ENCODE measurements around the gene INSYN1.

DNA sequence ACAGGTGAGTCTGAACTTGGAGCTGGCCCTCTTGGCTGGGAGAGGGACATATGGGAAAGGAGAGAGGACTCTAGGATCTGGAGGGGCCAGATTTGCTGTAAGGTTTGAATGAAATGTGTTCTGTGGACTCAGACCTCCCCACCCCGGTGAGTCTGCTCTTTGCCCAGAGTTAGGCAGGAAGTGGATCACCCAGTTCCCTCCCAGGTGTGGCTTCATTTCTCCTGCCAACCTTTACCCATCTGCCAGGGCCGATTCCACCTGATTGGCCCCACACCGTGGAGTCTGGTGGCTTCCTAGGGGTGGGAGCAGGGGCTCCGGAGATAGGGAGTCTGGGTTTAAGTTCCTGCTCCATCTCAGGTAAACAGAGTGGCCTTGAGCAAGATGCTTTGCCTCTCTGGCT, 43.5 kb downstream of the INSYN1 start:
- TF ChIP-seq CTCF (IDR thresholded peaks at IDR 0.05), result no peak
- no peak for TF ChIP-seq POLR2A (IDR thresholded peaks at IDR 0.05)
- no peak for TF ChIP-seq POLR2AphosphoS5 (IDR thresholded peaks at IDR 0.05)
- TF ChIP-seq EP300 (IDR thresholded peaks at IDR 0.05), result no peak

Measured in sigmoid colon (tissue), 4 donors.